Gastrocnemius medialis (tissue), 4 donors: Measurements from ENCODE around the gene COL4A1.

Source experiments
- POLR2A ChIP-seq, 2 donors: fragments of 450-650 bp; IDR thresholded peaks; one replicate each; pipeline ENCODE4 v1.6.1; 2017; ENCODE audit warnings: antibody characterized with exemption in 2 of 2, mild to moderate bottlenecking in 2 of 2, moderate library complexity in 2 of 2
- TF ChIP-seq, protein P1 (sequence below), 5 experiments: fragments of 450-650 bp in 3 of 5; fragments of 200-600 bp in 2 of 5; sonication (generic) in 2 of 5; IDR thresholded peaks in 4 of 5; conservative IDR thresholded peaks in 1 of 5; 1 replicate in 4 of 5; 2 replicates in 1 of 5; pipeline ENCODE4 v1.5.1; 2016 to 2019; ENCODE audit warnings: antibody characterized with exemption in 5 of 5, mild to moderate bottlenecking in 3 of 5, moderate library complexity in 3 of 5

- TF ChIP-seq, protein P1, sequence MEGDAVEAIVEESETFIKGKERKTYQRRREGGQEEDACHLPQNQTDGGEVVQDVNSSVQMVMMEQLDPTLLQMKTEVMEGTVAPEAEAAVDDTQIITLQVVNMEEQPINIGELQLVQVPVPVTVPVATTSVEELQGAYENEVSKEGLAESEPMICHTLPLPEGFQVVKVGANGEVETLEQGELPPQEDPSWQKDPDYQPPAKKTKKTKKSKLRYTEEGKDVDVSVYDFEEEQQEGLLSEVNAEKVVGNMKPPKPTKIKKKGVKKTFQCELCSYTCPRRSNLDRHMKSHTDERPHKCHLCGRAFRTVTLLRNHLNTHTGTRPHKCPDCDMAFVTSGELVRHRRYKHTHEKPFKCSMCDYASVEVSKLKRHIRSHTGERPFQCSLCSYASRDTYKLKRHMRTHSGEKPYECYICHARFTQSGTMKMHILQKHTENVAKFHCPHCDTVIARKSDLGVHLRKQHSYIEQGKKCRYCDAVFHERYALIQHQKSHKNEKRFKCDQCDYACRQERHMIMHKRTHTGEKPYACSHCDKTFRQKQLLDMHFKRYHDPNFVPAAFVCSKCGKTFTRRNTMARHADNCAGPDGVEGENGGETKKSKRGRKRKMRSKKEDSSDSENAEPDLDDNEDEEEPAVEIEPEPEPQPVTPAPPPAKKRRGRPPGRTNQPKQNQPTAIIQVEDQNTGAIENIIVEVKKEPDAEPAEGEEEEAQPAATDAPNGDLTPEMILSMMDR (IDR thresholded peaks at IDR 0.05 in 4 of 5, conservative IDR thresholded peaks at IDR 0.05 in 1 of 5): no peak
- TF ChIP-seq POLR2A (IDR thresholded peaks at IDR 0.05): no peak
These were observed 91.4 kb downstream of the COL4A1 start for GRCh38 chr13:110215606-110216005.
